K562 (cell line): Measurements from ENCODE around the gene ZBTB24. TPM values are rescaled to one million over a fixed set of nuclear protein-coding genes. Genes with fewer than 3 reads are reported as not detected.

ENCODE experiments used
- ATAC-seq: fragments of 200-7000 bp; cut with Tn5 transposase; 3 replicates; pipeline ENCODE4 v1.9.1; 2020; ENCODE audit warnings: moderate library complexity
- BruUV-seq: library from RNA; stranded (reverse); fragments of 400-500 nt; replicated peaks from 2 replicates; lab custom pipeline; 2021; lab: Mats Ljungman, UMichigan
- CTCF ChIA-PET: fragments of 300-600 bp; formaldehyde crosslinking; extraction: SDS; loops from one replicate; lab custom pipeline; 2021; ENCODE audit warnings: low intra/inter-chr PET ratio; lab: Yijun Ruan, JAX
- POLR2A ChIA-PET: fragments of 300-600, 350-650 bp; sonication (Branson Sonifier 250); formaldehyde crosslinking; extraction: SDS; loops from one replicate; lab custom pipeline; 2021; ENCODE audit warnings: antibody characterized with exemption, inconsistent platforms; lab: Yijun Ruan, JAX
- DNase-seq, 4 experiments: peaks; one replicate each; pipeline versions ENCODE4 v3.0.0 to v3.0.0-alpha.2; 2011 to 2018; ENCODE audit warnings: low spot score in 3 of 4, mixed read lengths in 3 of 4; ENCODE audit errors: extremely low read depth in 1 of 4
- FAIRE-seq: peaks from 2 replicates; lab custom pipeline; 2011; peaks lifted over from hg19 to GRCh38; lab: Jason Lieb, UNC
- H2AFZ ChIP-seq: 2 replicates; pipeline ENCODE4 v1.6.0; 2011; ENCODE audit warnings: low read depth, low read length, control low read depth, inconsistent platforms
- H3K27ac ChIP-seq: fragments of 200-600 bp; 3 replicates; pipeline ENCODE4 v1.8.0; 2011; ENCODE audit warnings: low read depth, mild to moderate bottlenecking, control low read depth, inconsistent platforms, low read length, moderate library complexity, mixed read lengths; ENCODE audit errors: extremely low read depth
- H3K27me3 ChIP-seq, 2 experiments: fragments of 300-600 bp in 1 of 2; 2 replicates in 1 of 2; 3 replicates in 1 of 2; pipeline versions ENCODE4 v1.6.0 to v1.8.0; 2011; ENCODE audit warnings: inconsistent platforms in 2 of 2, low read length in 2 of 2, mild to moderate bottlenecking in 1 of 2, mixed read lengths in 1 of 2, moderate library complexity in 1 of 2; ENCODE audit not compliant: control insufficient read depth in 2 of 2, insufficient read depth in 2 of 2
- H3K36me3 ChIP-seq: fragments of 300-600 bp; 3 replicates; pipeline ENCODE4 v1.8.0; 2011; ENCODE audit warnings: mild to moderate bottlenecking, low read length, inconsistent platforms; ENCODE audit not compliant: control insufficient read depth, insufficient read depth
- H3K4me1 ChIP-seq, 2 experiments: fragments of 200-600 bp in 1 of 2; replicated peaks in 1 of 2; 2 replicates in 1 of 2; 3 replicates in 1 of 2; pipeline versions ENCODE4 v1.5.1 to v1.8.0; 2011; ENCODE audit warnings: inconsistent platforms in 2 of 2, low read length in 2 of 2, mild to moderate bottlenecking in 1 of 2, mixed read lengths in 1 of 2, moderate library complexity in 1 of 2; ENCODE audit not compliant: control insufficient read depth in 2 of 2, insufficient read depth in 2 of 2
- H3K4me2 ChIP-seq: 2 replicates; pipeline ENCODE4 v1.6.1; 2011; ENCODE audit warnings: low read length, control low read depth, inconsistent platforms, mixed read lengths; ENCODE audit not compliant: insufficient read depth
- H3K4me3 ChIP-seq: fragments of 200-600 bp; sonication (generic), shearing (Covaris generic); 2 replicates; pipeline ENCODE4 v1.5.1; 2016; ENCODE audit warnings: control low read depth, inconsistent platforms
- H3K79me2 ChIP-seq: fragments of 200-600 bp; 3 replicates; pipeline ENCODE4 v1.8.0; 2011; ENCODE audit warnings: low read length, inconsistent platforms; ENCODE audit not compliant: control insufficient read depth, insufficient read depth
- H3K9ac ChIP-seq, 2 experiments: 2 replicates each; pipeline versions ENCODE4 v1.6.0 to v1.6.1; 2011; ENCODE audit warnings: low read depth in 2 of 2, low read length in 2 of 2, control low read depth in 1 of 2, inconsistent platforms in 1 of 2, mild to moderate bottlenecking in 1 of 2, mixed read lengths in 1 of 2; ENCODE audit not compliant: insufficient read depth in 1 of 2
- H3K9me1 ChIP-seq: one replicate; pipeline ENCODE4 v1.6.0; 2011; ENCODE audit warnings: inconsistent platforms, mild to moderate bottlenecking, low read length, moderate library complexity; ENCODE audit not compliant: control insufficient read depth, insufficient read depth
- H3K9me3 ChIP-seq: replicated peaks from 2 replicates; pipeline ENCODE4 v1.5.1; 2011; ENCODE audit warnings: low read depth, low read length, inconsistent platforms; ENCODE audit not compliant: control insufficient read depth, insufficient read depth
- H4K20me1 ChIP-seq: replicated peaks from 2 replicates; pipeline ENCODE4 v1.6.1; 2011; ENCODE audit warnings: low read length, inconsistent platforms, mixed read lengths; ENCODE audit not compliant: control insufficient read depth, insufficient read depth
- DACH1 ChIP-seq: fragments of 450-650 bp; IDR thresholded peaks from 2 replicates; pipeline ENCODE4 v1.6.1; 2018; ENCODE audit not compliant: partially characterized antibody
- EHMT2 ChIP-seq: fragments of 450-650 bp; IDR thresholded peaks from 2 replicates; pipeline ENCODE4 v1.6.1; 2018; ENCODE audit warnings: antibody characterized with exemption
- ILF3 ChIP-seq: fragments of 450-650 bp; IDR thresholded peaks from 2 replicates; pipeline ENCODE4 v1.6.1; 2018; ENCODE audit warnings: antibody characterized with exemption, mild to moderate bottlenecking, moderate library complexity, borderline replicate concordance
- KDM5B ChIP-seq: fragments of 200-600 bp; sonication (generic); IDR thresholded peaks from 2 replicates; pipeline ENCODE4 v1.6.1; 2012; ENCODE audit warnings: low read depth, mild to moderate bottlenecking, moderate library complexity, low read length, control low read depth, inconsistent platforms; ENCODE audit not compliant: insufficient replicate concordance
- LCOR ChIP-seq: sonication (generic); formaldehyde crosslinking; IDR thresholded peaks from 2 replicates; pipeline ENCODE4 v1.8.0; 2022; ENCODE audit warnings: mild to moderate bottlenecking, missing genetic modification reagents
- PML ChIP-seq: IDR thresholded peaks from 2 replicates; pipeline ENCODE4 v1.6.1; 2012; ENCODE audit warnings: low read length, inconsistent platforms
- POLR3G ChIP-seq: IDR thresholded peaks from 2 replicates; pipeline ENCODE4 v1.6.1; 2011; ENCODE audit not compliant: insufficient read length, insufficient replicate concordance; ENCODE audit errors: extremely low read depth
- RB1 ChIP-seq: fragments of 450-650 bp; IDR thresholded peaks from 2 replicates; pipeline ENCODE4 v1.6.1; 2017; ENCODE audit warnings: low read depth, mild to moderate bottlenecking
- RBM25 ChIP-seq: fragments of 200-400 bp; formaldehyde crosslinking; IDR thresholded peaks from 2 replicates; pipeline ENCODE4 v1.6.1; 2018; ENCODE audit warnings: low read length, low read depth, moderate library complexity; ENCODE audit not compliant: severe bottlenecking
- SRF ChIP-seq, 2 experiments: fragments of 250-450, 450-650 bp in 1 of 2; sonication (Bioruptor Pico) in 1 of 2; sonication (generic) in 1 of 2; formaldehyde crosslinking; IDR thresholded peaks; 2 replicates each; pipeline versions ENCODE4 v1.5.0 to v1.5.1; 2020 to 2022; ENCODE audit warnings: mild to moderate bottlenecking in 1 of 2, missing genetic modification reagents in 1 of 2
- STAG1 ChIP-seq: sonication (generic); formaldehyde crosslinking; IDR thresholded peaks from 2 replicates; pipeline ENCODE4 v1.5.0; 2020; ENCODE audit warnings: missing genetic modification reagents, borderline replicate concordance
- ZNF197 ChIP-seq: fragments of 200-800 bp; sonication (Bioruptor generic); IDR thresholded peaks from 2 replicates; pipeline ENCODE4 v1.6.1; 2016; ENCODE audit warnings: low read depth, missing genetic modification characterization, missing compliant biosample characterization
- ZNF212 ChIP-seq: fragments of 450-650 bp; formaldehyde crosslinking; IDR thresholded peaks from 2 replicates; pipeline ENCODE4 v1.4.0; 2020; ENCODE audit warnings: mild to moderate bottlenecking
- ZNF444 ChIP-seq: fragments of 250-450 bp; sonication (Bioruptor Pico); IDR thresholded peaks from 2 replicates; pipeline ENCODE4 v1.4.0; 2020; ENCODE audit warnings: mild to moderate bottlenecking, moderate library complexity
- WGBS: fragments of 100-300 bp; shearing (Covaris generic); methylation state at CpG from one replicate; pipeline ENCODE4 v1.1.6; 2016; ENCODE audit warnings: low coverage, mixed read lengths; ENCODE audit not compliant: insufficient coverage; ENCODE audit errors: missing lambda C conversion rate; 5-methylcytosine and 5-hydroxymethylcytosine counted together
- in situ Hi-C: fragments of 300-500 bp; cut with MboI; formaldehyde crosslinking; loops from 4 replicates; pipeline ENCODE4 v1.15.0; 2018; ENCODE audit warnings: inconsistent platforms, mixed read lengths
- intact Hi-C: fragments of 100-400 bp; cut with micrococcal nuclease; formaldehyde crosslinking; loops from 2 replicates; pipeline ENCODE4 v1.14.2; 2022
- polyA plus RNA-seq, 8 experiments: library from polyadenylated mRNA; depleted of rRNA in 4 of 8; stranded (reverse) in 5 of 8; unstranded in 3 of 8; fragments of >200 nt; fragmentation: Nextera tagmentation in 2 of 8; fragmentation: Illumina TruSeq in 1 of 8; extraction: Ambion mirVana in 2 of 8; extraction: Trizol in 1 of 8; gene quantifications; 2 replicates each; pipeline versions ENCODE4 v1.2.1 to v1.2.3, GENCODE V29; 2011 to 2014; ENCODE audit warnings: inconsistent platforms in 1 of 8, missing spikeins in 1 of 8
- total RNA-seq, 7 experiments: library from RNA; depleted of rRNA in 6 of 7; stranded (reverse); fragments of >200 nt in 6 of 7; fragmentation: Illumina TruSeq in 2 of 7; extraction: Trizol in 2 of 7; gene quantifications; 2 replicates each; pipeline versions ENCODE4 v1.2.1 to v1.2.3, GENCODE V29; 2011 to 2021; ENCODE audit warnings: low replicate concordance in 1 of 7
- TF ChIP-seq, protein P1 (sequence below): fragments of 450-650 bp; formaldehyde crosslinking; IDR thresholded peaks from 2 replicates; pipeline ENCODE4 v1.4.0; 2022; ENCODE audit warnings: mild to moderate bottlenecking, moderate library complexity
- TF ChIP-seq, protein P2 (sequence below): fragments of 200-800 bp; sonication (Bioruptor generic); IDR thresholded peaks from 2 replicates; pipeline ENCODE4 v1.6.1; 2017; ENCODE audit warnings: missing genetic modification characterization, missing compliant biosample characterization
- TF ChIP-seq, protein P3 (sequence below): fragments of 250-450 bp; sonication (Bioruptor Pico); IDR thresholded peaks from 2 replicates; pipeline ENCODE4 v1.5.0; 2021; ENCODE audit warnings: mild to moderate bottlenecking, moderate library complexity

The ZBTB24 gene
- total and polyA plus RNA-seq, 9 of the 15 experiments (the other 6 are each of a cell fraction or from before 2014, with no cell fraction given): 2.0 to 16.7 (median 8.3) TPM

DNA sequence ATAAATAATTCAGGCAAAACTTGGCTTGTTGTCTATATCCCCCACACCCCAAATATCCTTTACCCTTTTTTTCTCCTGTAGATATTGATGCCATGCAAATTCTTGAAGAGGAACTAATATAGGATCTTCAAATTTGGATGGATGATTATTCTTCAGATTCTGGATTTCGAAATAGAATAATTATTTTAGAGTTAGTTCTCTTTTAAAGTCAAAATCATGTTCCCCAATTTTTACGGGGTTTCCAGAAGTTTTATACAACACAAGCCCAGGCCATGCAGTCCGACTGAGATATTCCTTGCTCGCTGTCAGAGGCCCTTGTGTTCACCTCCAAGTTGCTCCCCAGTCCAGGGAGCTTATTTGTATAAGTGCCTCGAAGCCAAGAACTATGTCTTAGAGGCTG is 47.0 kb downstream of the ZBTB24 start:
- intact Hi-C loops (no loop called here), in situ Hi-C loops (no loop called here)

More for the DNA sequence above, 47.0 kb downstream of the ZBTB24 start:
- H4K20me1 ChIP-seq: no peaks in the 10 kb centered on the region
- no peaks in the 10 kb centered on the region for H3K9me1 ChIP-seq
- H2AFZ ChIP-seq: no peak overlapping the region
- ATAC-seq (no peak), FAIRE-seq (no peak), DNase-seq (no peak)
- POLR2A ChIA-PET: interaction anchor here (0.8 to 1.5 kb wide), 3 partner anchors 9 to 14 kb away, joined by 3 to 4 read pairs (median 3); no protein-coding TSS in a partner anchor
- H3K9ac ChIP-seq: no peak overlapping the region
- no peak overlapping the region for H3K4me2 ChIP-seq
- H3K79me2 ChIP-seq: peaks cover 3% of the 10 kb centered on the region; the same call in 2 of the 3 replicates
- H3K27me3 ChIP-seq: no peaks in the 10 kb centered on the region
- peaks cover 5 to 11% of the 10 kb centered on the region in 2 experiments; a peak in 4 of 5 replicates for H3K4me1 ChIP-seq
- no peaks in the 10 kb centered on the region for H3K9me3 ChIP-seq
- no peak overlapping the region for H3K4me3 ChIP-seq
- TF ChIP-seq KDM5B (no peak), POLR3G (no peak), PML (no peak), EHMT2 (no peak), SRF (CRISPR knock-in tag; IDR thresholded peaks at IDR 0.05) (no peak), DACH1 (no peak), ZNF212 (CRISPR knock-in tag) (no peak), RB1 (no peak), STAG1 (no peak), ILF3 (no peak), RBM25 (no peak), ZNF197 (no peak), LCOR (CRISPR knock-in tag) (no peak), ZNF444 (CRISPR knock-in tag) (no peak)
- TF ChIP-seq, protein P1, sequence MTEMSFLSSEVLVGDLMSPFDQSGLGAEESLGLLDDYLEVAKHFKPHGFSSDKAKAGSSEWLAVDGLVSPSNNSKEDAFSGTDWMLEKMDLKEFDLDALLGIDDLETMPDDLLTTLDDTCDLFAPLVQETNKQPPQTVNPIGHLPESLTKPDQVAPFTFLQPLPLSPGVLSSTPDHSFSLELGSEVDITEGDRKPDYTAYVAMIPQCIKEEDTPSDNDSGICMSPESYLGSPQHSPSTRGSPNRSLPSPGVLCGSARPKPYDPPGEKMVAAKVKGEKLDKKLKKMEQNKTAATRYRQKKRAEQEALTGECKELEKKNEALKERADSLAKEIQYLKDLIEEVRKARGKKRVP (CRISPR knock-in tag): no peak
- TF ChIP-seq, protein P2, sequence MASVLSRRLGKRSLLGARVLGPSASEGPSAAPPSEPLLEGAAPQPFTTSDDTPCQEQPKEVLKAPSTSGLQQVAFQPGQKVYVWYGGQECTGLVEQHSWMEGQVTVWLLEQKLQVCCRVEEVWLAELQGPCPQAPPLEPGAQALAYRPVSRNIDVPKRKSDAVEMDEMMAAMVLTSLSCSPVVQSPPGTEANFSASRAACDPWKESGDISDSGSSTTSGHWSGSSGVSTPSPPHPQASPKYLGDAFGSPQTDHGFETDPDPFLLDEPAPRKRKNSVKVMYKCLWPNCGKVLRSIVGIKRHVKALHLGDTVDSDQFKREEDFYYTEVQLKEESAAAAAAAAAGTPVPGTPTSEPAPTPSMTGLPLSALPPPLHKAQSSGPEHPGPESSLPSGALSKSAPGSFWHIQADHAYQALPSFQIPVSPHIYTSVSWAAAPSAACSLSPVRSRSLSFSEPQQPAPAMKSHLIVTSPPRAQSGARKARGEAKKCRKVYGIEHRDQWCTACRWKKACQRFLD (CRISPR knock-in tag): no peak
- TF ChIP-seq, protein P3, sequence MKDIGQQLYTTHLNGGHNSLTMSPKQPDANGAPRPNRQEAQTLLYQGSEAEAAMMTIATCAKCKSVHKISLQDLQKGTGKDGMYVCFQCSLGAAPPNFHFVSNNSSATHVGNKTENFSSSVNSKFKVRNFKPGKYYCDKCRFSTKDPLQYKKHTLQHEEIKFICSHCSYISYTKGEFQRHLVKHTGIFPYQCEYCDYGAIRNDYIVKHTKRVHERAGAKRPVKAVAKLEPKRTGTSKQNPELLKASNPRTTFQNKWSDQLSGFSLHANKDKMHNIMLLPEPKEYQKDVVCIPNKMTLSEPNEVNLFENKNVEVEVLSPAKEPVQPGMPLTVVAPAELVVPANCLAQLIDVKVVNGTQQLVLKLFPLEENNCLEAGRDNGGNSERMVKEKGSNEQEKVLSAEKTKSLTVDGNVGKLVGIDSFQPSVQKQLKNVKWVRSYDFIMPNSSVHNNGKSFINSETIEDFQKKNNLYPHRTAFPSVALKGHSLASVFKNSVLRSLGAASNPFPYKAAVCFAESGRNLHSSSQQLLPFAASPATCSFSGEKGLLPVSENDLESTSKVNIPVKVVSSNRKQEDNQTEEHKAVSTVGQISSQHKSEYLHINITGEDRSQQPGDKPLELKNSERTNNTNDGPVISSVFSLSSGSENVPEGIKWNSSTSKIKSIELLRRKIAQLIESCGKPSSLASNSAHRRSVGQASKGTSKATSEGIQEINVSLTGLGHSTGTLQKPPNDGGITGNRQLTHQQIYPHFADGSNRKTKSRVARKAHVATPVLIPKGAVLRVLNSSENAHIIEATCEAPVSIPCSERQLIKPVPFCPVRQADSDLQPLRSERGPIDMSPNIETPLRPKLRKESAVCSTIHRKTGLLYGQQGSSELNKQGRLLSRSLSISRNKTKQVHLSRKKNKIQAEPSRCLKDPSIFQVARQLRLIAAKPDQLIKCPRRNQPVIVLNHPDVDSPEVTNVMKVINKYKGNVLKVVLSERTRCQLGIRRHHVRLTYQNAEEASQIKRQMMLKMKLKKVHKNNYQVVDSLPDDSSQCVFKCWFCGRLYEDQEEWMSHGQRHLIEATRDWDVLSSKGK: no peak
- no peaks in the 10 kb centered on the region for H3K36me3 ChIP-seq
- WGBS: 51% methylated on average over 5 of the region's 5 CpGs
- H3K27ac ChIP-seq: no peak overlapping the region
- CTCF ChIA-PET: no interaction called here
- BruUV-seq: no TSS peak
